Astrocyte (in vitro differentiated cells and primary cell): ENCODE measurements around the gene HOXA10. TPM values are rescaled to one million over a fixed set of nuclear protein-coding genes. Genes with fewer than 3 reads are reported as not detected.

Experiments
- DNase-seq: peaks from one replicate; pipeline ENCODE4 v3.0.0-alpha.2; 2010; ENCODE audit warnings: low read depth
- FAIRE-seq: peaks from 2 replicates; lab custom pipeline; 2011; peaks lifted over from hg19 to GRCh38; lab: Jason Lieb, UNC
- H2AFZ ChIP-seq: 2 replicates; pipeline ENCODE4 v1.6.0; 2012; ENCODE audit warnings: low read depth, low read length, inconsistent platforms
- H3K27ac ChIP-seq: 2 replicates; pipeline ENCODE4 v1.5.1; 2011; ENCODE audit warnings: low read depth, low read length, inconsistent platforms
- H3K27me3 ChIP-seq: 2 replicates; pipeline ENCODE4 v1.6.0; 2011; ENCODE audit warnings: low read length, inconsistent platforms; ENCODE audit not compliant: insufficient read depth
- H3K36me3 ChIP-seq: 2 replicates; pipeline ENCODE4 v1.5.1; 2011; ENCODE audit warnings: low read length, inconsistent platforms; ENCODE audit not compliant: insufficient read depth
- H3K4me1 ChIP-seq: 2 replicates; pipeline ENCODE4 v1.5.1; 2011; ENCODE audit warnings: low read length, inconsistent platforms; ENCODE audit not compliant: insufficient read depth
- H3K4me2 ChIP-seq: 2 replicates; pipeline ENCODE4 v1.6.0; 2012; ENCODE audit warnings: low read length, inconsistent platforms
- H3K4me3 ChIP-seq: 2 replicates; pipeline ENCODE4 v1.5.1; 2011; ENCODE audit warnings: low read depth, mild to moderate bottlenecking, low read length, inconsistent platforms; ENCODE audit not compliant: insufficient read depth
- H3K79me2 ChIP-seq: 2 replicates; pipeline ENCODE4 v1.6.0; 2012; ENCODE audit warnings: mild to moderate bottlenecking, low read length, inconsistent platforms; ENCODE audit not compliant: insufficient read depth
- H3K9ac ChIP-seq: 2 replicates; pipeline ENCODE4 v1.6.0; 2012; ENCODE audit warnings: mild to moderate bottlenecking, low read length, inconsistent platforms
- H3K9me3 ChIP-seq: 2 replicates; pipeline ENCODE4 v1.5.1; 2012; ENCODE audit warnings: low read depth, mild to moderate bottlenecking, low read length, inconsistent platforms; ENCODE audit not compliant: insufficient read depth
- H4K20me1 ChIP-seq: 2 replicates; pipeline ENCODE4 v1.6.0; 2012; ENCODE audit warnings: low read length, inconsistent platforms; ENCODE audit not compliant: insufficient read depth
- H3K27ac Mint-ChIP-seq: one replicate; pipeline ENCODE4 v1.8.0; 2021; ENCODE audit warnings: mild to moderate bottlenecking, mixed read lengths; ENCODE audit not compliant: unreplicated experiment
- H3K27me3 Mint-ChIP-seq: one replicate; pipeline ENCODE4 v1.8.0; 2021; ENCODE audit warnings: low read depth, mixed read lengths; ENCODE audit not compliant: unreplicated experiment
- H3K36me3 Mint-ChIP-seq: one replicate; pipeline ENCODE4 v1.8.0; 2021; ENCODE audit warnings: low read depth, mixed read lengths; ENCODE audit not compliant: unreplicated experiment
- H3K4me1 Mint-ChIP-seq: one replicate; pipeline ENCODE4 v1.8.0; 2021; ENCODE audit warnings: low read depth, mixed read lengths; ENCODE audit not compliant: unreplicated experiment
- H3K4me3 Mint-ChIP-seq: one replicate; pipeline ENCODE4 v1.8.0; 2021; ENCODE audit warnings: mild to moderate bottlenecking, moderate library complexity, mixed read lengths; ENCODE audit not compliant: unreplicated experiment
- H3K9me3 Mint-ChIP-seq: one replicate; pipeline ENCODE4 v1.8.0; 2021; ENCODE audit warnings: mild to moderate bottlenecking, mixed read lengths; ENCODE audit not compliant: unreplicated experiment
- EZH2 ChIP-seq: IDR thresholded peaks from 2 replicates; pipeline ENCODE4 v1.6.1; 2012; ENCODE audit warnings: mild to moderate bottlenecking, low read length, inconsistent platforms; ENCODE audit not compliant: insufficient read depth
- total RNA-seq: library from RNA; stranded (reverse); gene quantifications from 2 replicates; pipeline ENCODE4 v1.2.1, GENCODE V29; 2021
- TF ChIP-seq, protein P1 (sequence below): IDR thresholded peaks from 2 replicates; pipeline ENCODE4 v1.5.1; 2011; ENCODE audit warnings: low read depth, mild to moderate bottlenecking, inconsistent platforms, low read length, moderate library complexity; ENCODE audit not compliant: insufficient read depth

HOXA10 gene
- total RNA-seq, 1 donor from 2014 or later: not detected

GRCh38 chr7:27157702-27158431 lies 16.3 kb downstream of the HOXA10 start:
- no peak overlapping the region for H3K27ac ChIP-seq
- peaks cover 3% of the 10 kb centered on the region for H3K4me1 ChIP-seq
- FAIRE-seq: no peak
- no peak overlapping the region for H2AFZ ChIP-seq
- H3K9me3 ChIP-seq: peaks cover 12% of the 10 kb centered on the region
- H3K4me3 ChIP-seq: no peak overlapping the region
- no peaks in the 10 kb centered on the region for H3K4me1 Mint-ChIP-seq
- peaks cover 38% of the 10 kb centered on the region for H3K9me3 Mint-ChIP-seq
- peaks cover 83% of the 10 kb centered on the region for H3K27me3 Mint-ChIP-seq
- H3K36me3 Mint-ChIP-seq: no peaks in the 10 kb centered on the region
- DNase-seq: no peak
- H4K20me1 ChIP-seq: no peaks in the 10 kb centered on the region
- H3K9ac ChIP-seq: no peak overlapping the region
- H3K4me3 Mint-ChIP-seq: peak overlapping the region; percentile 10
- no peaks in the 10 kb centered on the region for H3K79me2 ChIP-seq
- H3K4me2 ChIP-seq: no peak overlapping the region
- peak overlapping the region; percentile 77 for H3K27ac Mint-ChIP-seq
- H3K36me3 ChIP-seq: no peaks in the 10 kb centered on the region
- TF ChIP-seq, protein P1, sequence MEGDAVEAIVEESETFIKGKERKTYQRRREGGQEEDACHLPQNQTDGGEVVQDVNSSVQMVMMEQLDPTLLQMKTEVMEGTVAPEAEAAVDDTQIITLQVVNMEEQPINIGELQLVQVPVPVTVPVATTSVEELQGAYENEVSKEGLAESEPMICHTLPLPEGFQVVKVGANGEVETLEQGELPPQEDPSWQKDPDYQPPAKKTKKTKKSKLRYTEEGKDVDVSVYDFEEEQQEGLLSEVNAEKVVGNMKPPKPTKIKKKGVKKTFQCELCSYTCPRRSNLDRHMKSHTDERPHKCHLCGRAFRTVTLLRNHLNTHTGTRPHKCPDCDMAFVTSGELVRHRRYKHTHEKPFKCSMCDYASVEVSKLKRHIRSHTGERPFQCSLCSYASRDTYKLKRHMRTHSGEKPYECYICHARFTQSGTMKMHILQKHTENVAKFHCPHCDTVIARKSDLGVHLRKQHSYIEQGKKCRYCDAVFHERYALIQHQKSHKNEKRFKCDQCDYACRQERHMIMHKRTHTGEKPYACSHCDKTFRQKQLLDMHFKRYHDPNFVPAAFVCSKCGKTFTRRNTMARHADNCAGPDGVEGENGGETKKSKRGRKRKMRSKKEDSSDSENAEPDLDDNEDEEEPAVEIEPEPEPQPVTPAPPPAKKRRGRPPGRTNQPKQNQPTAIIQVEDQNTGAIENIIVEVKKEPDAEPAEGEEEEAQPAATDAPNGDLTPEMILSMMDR: no peak
- peak; percentile 86 for TF ChIP-seq EZH2
- peaks cover 92% of the 10 kb centered on the region for H3K27me3 ChIP-seq

GRCh38 chr7:27156916-27157701 lies 17.0 kb downstream of the HOXA10 start:
- Histone ChIP-seq H2AFZ (no peak overlapping the region), H3K27ac (no peak overlapping the region), H3K79me2 (no peaks in the 10 kb centered on the region), H4K20me1 (no peaks in the 10 kb centered on the region), H3K36me3 (no peaks in the 10 kb centered on the region), H3K4me2 (no peak overlapping the region), H3K9ac (no peak overlapping the region), H3K27me3 (peaks cover 92% of the 10 kb centered on the region), H3K9me3 (peaks cover 13% of the 10 kb centered on the region), H3K4me3 (no peak overlapping the region), H3K4me1 (peaks cover 3% of the 10 kb centered on the region)
- Mint-ChIP-seq H3K4me1 (no peaks in the 10 kb centered on the region), H3K27ac (peak overlapping the region; percentile 77), H3K4me3 (no peak overlapping the region), H3K9me3 (peaks cover 41% of the 10 kb centered on the region), H3K36me3 (no peaks in the 10 kb centered on the region), H3K27me3 (peaks cover 78% of the 10 kb centered on the region)
- no peak for TF ChIP-seq EZH2
- TF ChIP-seq, protein P1: no peak
- DNase-seq (no peak), FAIRE-seq (no peak)
